Activated T-cell treated with anti-CD3 and anti-CD28 coated beads, Interleukin-2, amount 50 U/mL, for 24 hours (primary cell): ENCODE data around the gene SPINK1.
"Not testable (repeated sequence)": the region's sequence is repeated elsewhere in the genome, so short reads cannot be mapped to it uniquely, and the experiment has no call there.

Source experiments
- DNase-seq: peaks from one replicate; pipeline ENCODE4 v3.0.0-alpha.2; 2020
- H3K27ac Mint-ChIP-seq: 2 replicates; pipeline ENCODE4 v1.8.0; 2020; ENCODE audit warnings: mild to moderate bottlenecking, mixed read lengths
- H3K27me3 Mint-ChIP-seq: 2 replicates; pipeline ENCODE4 v1.8.0; 2020; ENCODE audit warnings: mixed read lengths
- H3K36me3 Mint-ChIP-seq: 2 replicates; pipeline ENCODE4 v1.8.0; 2020; ENCODE audit warnings: low read depth, mixed read lengths
- H3K4me1 Mint-ChIP-seq: 2 replicates; pipeline ENCODE4 v1.8.0; 2020; ENCODE audit warnings: low read depth, mixed read lengths
- H3K4me3 Mint-ChIP-seq: 2 replicates; pipeline ENCODE4 v1.8.0; 2020; ENCODE audit warnings: mild to moderate bottlenecking, moderate library complexity, mixed read lengths
- H3K9me3 Mint-ChIP-seq: 2 replicates; pipeline ENCODE4 v1.8.0; 2020; ENCODE audit warnings: mixed read lengths

Gene SPINK1

GRCh38 chr5:147803926-147804325 lies 27.5 kb downstream of the SPINK1 start:
- Mint-ChIP-seq H3K36me3 (no peaks in the 10 kb centered on the region), H3K27me3 (no peaks in the 10 kb centered on the region), H3K27ac (no peak overlapping the region), H3K4me3 (no peak overlapping the region), H3K4me1 (peaks cover 5% of the 10 kb centered on the region), H3K9me3 (no peaks in the 10 kb centered on the region)
- no peak for DNase-seq

GRCh38 chr5:147803161-147803560 lies 28.3 kb downstream of the SPINK1 start:
- H3K27ac Mint-ChIP-seq, DNase-seq, H3K4me3 Mint-ChIP-seq, H3K4me1 Mint-ChIP-seq, H3K27me3 Mint-ChIP-seq, H3K9me3 Mint-ChIP-seq, H3K36me3 Mint-ChIP-seq: not testable (repeated sequence)

- no peaks in the 10 kb centered on the region for H3K27me3 Mint-ChIP-seq
- H3K27ac Mint-ChIP-seq: no peak overlapping the region
- H3K9me3 Mint-ChIP-seq: no peaks in the 10 kb centered on the region
- DNase-seq: no peak
- no peak overlapping the region for H3K4me3 Mint-ChIP-seq
- H3K4me1 Mint-ChIP-seq: peaks cover 5% of the 10 kb centered on the region
- H3K36me3 Mint-ChIP-seq: no peaks in the 10 kb centered on the region
Observed at GRCh38 chr5:147801461-147801860, 30.0 kb downstream of the SPINK1 start.

GRCh38 chr5:147800491-147800890 lies 31.0 kb downstream of the SPINK1 start:
- Mint-ChIP-seq H3K27me3 (no peaks in the 10 kb centered on the region), H3K4me1 (peaks cover 5% of the 10 kb centered on the region), H3K27ac (no peak overlapping the region), H3K36me3 (no peaks in the 10 kb centered on the region), H3K9me3 (no peaks in the 10 kb centered on the region), H3K4me3 (no peak overlapping the region)
- no peak for DNase-seq

- no peaks in the 10 kb centered on the region for H3K9me3 Mint-ChIP-seq
- DNase-seq: no peak
- H3K36me3 Mint-ChIP-seq: no peaks in the 10 kb centered on the region
- no peaks in the 10 kb centered on the region for H3K4me1 Mint-ChIP-seq
- no peak overlapping the region for H3K4me3 Mint-ChIP-seq
- H3K27ac Mint-ChIP-seq: no peak overlapping the region
- H3K27me3 Mint-ChIP-seq: no peaks in the 10 kb centered on the region
Observed at GRCh38 chr5:147796556-147797308, 34.7 kb downstream of the SPINK1 start.

- H3K27ac Mint-ChIP-seq: no peak overlapping the region
- no peaks in the 10 kb centered on the region for H3K9me3 Mint-ChIP-seq
- no peaks in the 10 kb centered on the region for H3K36me3 Mint-ChIP-seq
- no peaks in the 10 kb centered on the region for H3K27me3 Mint-ChIP-seq
- DNase-seq: no peak
- H3K4me1 Mint-ChIP-seq: no peaks in the 10 kb centered on the region
- no peak overlapping the region for H3K4me3 Mint-ChIP-seq
Observed at GRCh38 chr5:147791181-147791580, 40.3 kb downstream of the SPINK1 start.

- DNase-seq: no peak
Observed at GRCh38 chr5:147789820-147790219, 41.7 kb downstream of the SPINK1 start.

GRCh38 chr5:147788023-147788422 lies 43.4 kb downstream of the SPINK1 start:
- Mint-ChIP-seq H3K4me3 (no peak overlapping the region), H3K27me3 (no peaks in the 10 kb centered on the region), H3K36me3 (no peaks in the 10 kb centered on the region), H3K4me1 (no peaks in the 10 kb centered on the region), H3K27ac (no peak overlapping the region), H3K9me3 (no peaks in the 10 kb centered on the region)
- DNase-seq: no peak

More at GRCh38 chr5:147789820-147790219, 41.7 kb downstream of the SPINK1 start:
- H3K36me3 Mint-ChIP-seq: no peaks in the 10 kb centered on the region
- no peak overlapping the region for H3K27ac Mint-ChIP-seq
- H3K4me3 Mint-ChIP-seq: no peak overlapping the region
- no peaks in the 10 kb centered on the region for H3K4me1 Mint-ChIP-seq
- H3K9me3 Mint-ChIP-seq: no peaks in the 10 kb centered on the region
- no peaks in the 10 kb centered on the region for H3K27me3 Mint-ChIP-seq

- Mint-ChIP-seq H3K4me3 (no peak overlapping the region), H3K27ac (no peak overlapping the region), H3K27me3 (no peaks in the 10 kb centered on the region)
Observed at GRCh38 chr5:147786142-147786541, 45.3 kb downstream of the SPINK1 start.

GRCh38 chr5:147784146-147784987 lies 47.1 kb downstream of the SPINK1 start:
- Mint-ChIP-seq H3K9me3 (no peaks in the 10 kb centered on the region), H3K4me1 (peaks cover 19% of the 10 kb centered on the region), H3K36me3 (no peaks in the 10 kb centered on the region), H3K27ac (no peak overlapping the region), H3K4me3 (no peak overlapping the region), H3K27me3 (no peaks in the 10 kb centered on the region)
- DNase-seq: no peak

More at GRCh38 chr5:147786142-147786541, 45.3 kb downstream of the SPINK1 start:
- no peak for DNase-seq
- H3K36me3 Mint-ChIP-seq: no peaks in the 10 kb centered on the region
- peaks cover 12% of the 10 kb centered on the region for H3K4me1 Mint-ChIP-seq
- H3K9me3 Mint-ChIP-seq: no peaks in the 10 kb centered on the region

GRCh38 chr5:147782110-147783028 lies 49.1 kb downstream of the SPINK1 start, which contains the start of gene JAKMIP2:
Gene JAKMIP2, minus strand, starts transcription at chr5:147782728. Its CDS starts 110,922 bp downstream, at chr5:147671806.
- no peaks in the 10 kb centered on the region for H3K9me3 Mint-ChIP-seq
- H3K27ac Mint-ChIP-seq: peak within 1 kb of the TSS; percentile 81
- peak within 1 kb of the TSS; percentile 81 for H3K4me3 Mint-ChIP-seq
- no peaks in the 10 kb centered on the region for H3K36me3 Mint-ChIP-seq
- peak; percentile 84 for DNase-seq
- H3K27me3 Mint-ChIP-seq: no peaks in the 10 kb centered on the region
- peaks cover 20% of the 10 kb centered on the region for H3K4me1 Mint-ChIP-seq

GRCh38 chr5:147780924-147781573 lies 50.4 kb downstream of the SPINK1 start:
- Mint-ChIP-seq H3K27me3 (no peaks in the 10 kb centered on the region), H3K9me3 (peaks cover 2% of the 10 kb centered on the region), H3K4me3 (peak overlapping the region; percentile 81), H3K36me3 (peaks cover 3% of the 10 kb centered on the region), H3K27ac (no peak overlapping the region), H3K4me1 (peaks cover 20% of the 10 kb centered on the region)
- DNase-seq: no peak

GRCh38 chr5:147779694-147780093 lies 51.8 kb downstream of the SPINK1 start:
- Mint-ChIP-seq H3K36me3 (peaks cover 3% of the 10 kb centered on the region), H3K9me3 (peaks cover 2% of the 10 kb centered on the region), H3K4me1 (peaks cover 20% of the 10 kb centered on the region), H3K4me3 (no peak overlapping the region), H3K27me3 (no peaks in the 10 kb centered on the region), H3K27ac (no peak overlapping the region)
- DNase-seq: no peak

GRCh38 chr5:147776989-147777388 lies 54.5 kb downstream of the SPINK1 start:
- H3K27me3 Mint-ChIP-seq: no peaks in the 10 kb centered on the region
- DNase-seq: no peak

More at GRCh38 chr5:147776989-147777388, 54.5 kb downstream of the SPINK1 start:
- H3K4me3 Mint-ChIP-seq: no peak overlapping the region
- H3K36me3 Mint-ChIP-seq: peaks cover 3% of the 10 kb centered on the region
- H3K27ac Mint-ChIP-seq: no peak overlapping the region
- peaks cover 12% of the 10 kb centered on the region for H3K4me1 Mint-ChIP-seq
- H3K9me3 Mint-ChIP-seq: peaks cover 2% of the 10 kb centered on the region
